Measurements from ENCODE around the gene SLAIN2.

GRCh38 chr4:48311896-48312295, 29.4 kb upstream of the SLAIN2 start:
- TF ChIP-seq CTCF (IDR thresholded peaks at IDR 0.05) = no peak
- TF ChIP-seq IRF1 (CRISPR knock-in tag; IDR thresholded peaks at IDR 0.05) = no peak
